Liver (tissue), 9 donors: Measurements from ENCODE around the gene ADGRL2. TPM values are rescaled to one million over a fixed set of nuclear protein-coding genes. Genes with fewer than 3 reads are reported as not detected.

Experiments used
- DNase-seq: peaks from one replicate; pipeline ENCODE4 v3.0.0-alpha.2; 2017; ENCODE audit warnings: low spot score
- H3K27ac ChIP-seq, 2 donors: one replicate each; pipeline ENCODE4 v1.7.0; 2013; ENCODE audit warnings: inconsistent platforms in 2 of 2, low read length in 2 of 2, control low read depth in 1 of 2, low read depth in 1 of 2, mild to moderate bottlenecking in 1 of 2
- H3K27me3 ChIP-seq, 4 donors: one replicate each; pipeline versions ENCODE4 v1.6.1 to v1.7.0; 2013; ENCODE audit warnings: low read length in 3 of 4, inconsistent platforms in 1 of 4, mild to moderate bottlenecking in 1 of 4, moderate library complexity in 1 of 4; ENCODE audit not compliant: control insufficient read depth in 4 of 4, insufficient read depth in 4 of 4
- H3K36me3 ChIP-seq, 4 donors: one replicate each; pipeline versions ENCODE4 v1.6.1 to v1.7.0; 2013; ENCODE audit warnings: low read length in 3 of 4, mild to moderate bottlenecking in 3 of 4, low read depth in 1 of 4, moderate library complexity in 1 of 4; ENCODE audit not compliant: control insufficient read depth in 4 of 4, insufficient read depth in 3 of 4
- H3K4me1 ChIP-seq, 4 donors: one replicate each; pipeline versions ENCODE4 v1.6.1 to v1.7.0; 2013; ENCODE audit warnings: low read length in 3 of 4, mild to moderate bottlenecking in 3 of 4, moderate library complexity in 1 of 4; ENCODE audit not compliant: control insufficient read depth in 4 of 4, insufficient read depth in 4 of 4
- H3K4me3 ChIP-seq, 3 donors: one replicate each; pipeline versions ENCODE4 v1.6.1 to v1.7.0; 2013; ENCODE audit warnings: low read length in 3 of 3, control low read depth in 1 of 3, low read depth in 1 of 3, mild to moderate bottlenecking in 1 of 3
- H3K9ac ChIP-seq, 2 donors: one replicate each; pipeline ENCODE4 v1.7.0; 2013; ENCODE audit warnings: low read length in 2 of 2, mild to moderate bottlenecking in 2 of 2, moderate library complexity in 2 of 2, control low read depth in 1 of 2, low read depth in 1 of 2
- H3K9me3 ChIP-seq, 4 donors: one replicate each; pipeline versions ENCODE4 v1.6.1 to v1.7.0; 2013; ENCODE audit warnings: low read length in 3 of 4; ENCODE audit not compliant: control insufficient read depth in 4 of 4
- ATF3 ChIP-seq: IDR thresholded peaks from 2 replicates; pipeline ENCODE4 v1.6.1; 2016; ENCODE audit warnings: antibody characterized with exemption
- CTCF ChIP-seq: fragments of 150-350 bp; IDR thresholded peaks from 2 replicates; pipeline ENCODE4 v1.5.1; 2017; ENCODE audit warnings: improper control_type of control experiment, low read depth, low read length; ENCODE audit not compliant: missing input control
- EGR1 ChIP-seq, 2 donors: IDR thresholded peaks; 2 replicates each; pipeline ENCODE4 v1.6.1; 2016 to 2018; ENCODE audit warnings: antibody characterized with exemption in 2 of 2, low read depth in 2 of 2
- FOXA1 ChIP-seq: IDR thresholded peaks from 2 replicates; pipeline ENCODE4 v1.6.1; 2016; ENCODE audit warnings: antibody characterized with exemption
- FOXA2 ChIP-seq: IDR thresholded peaks from 2 replicates; pipeline ENCODE4 v1.6.1; 2016; ENCODE audit warnings: antibody characterized with exemption
- GABPA ChIP-seq, 2 donors: IDR thresholded peaks in 1 of 2; conservative IDR thresholded peaks in 1 of 2; 2 replicates each; pipeline ENCODE4 v1.6.1; 2016; ENCODE audit warnings: antibody characterized with exemption in 2 of 2, mild to moderate bottlenecking in 1 of 2, moderate library complexity in 1 of 2
- HNF4A ChIP-seq, 2 donors: conservative IDR thresholded peaks; 2 replicates each; pipeline ENCODE4 v1.6.1; 2016; ENCODE audit warnings: antibody characterized with exemption in 2 of 2, mild to moderate bottlenecking in 2 of 2
- HNF4G ChIP-seq: IDR thresholded peaks from 2 replicates; pipeline ENCODE4 v1.6.1; 2016; ENCODE audit warnings: antibody characterized with exemption
- JUND ChIP-seq, 2 donors: IDR thresholded peaks; 2 replicates each; pipeline ENCODE4 v1.6.1; 2016; ENCODE audit warnings: antibody characterized with exemption in 2 of 2
- MAX ChIP-seq: IDR thresholded peaks from 2 replicates; pipeline ENCODE4 v1.6.1; 2016; ENCODE audit warnings: antibody characterized with exemption
- NR2F2 ChIP-seq: IDR thresholded peaks from 2 replicates; pipeline ENCODE4 v1.6.1; 2016; ENCODE audit warnings: antibody characterized with exemption
- RAD21 ChIP-seq, 2 donors: IDR thresholded peaks; 2 replicates each; pipeline ENCODE4 v1.6.1; 2016; ENCODE audit warnings: antibody characterized with exemption in 2 of 2, mild to moderate bottlenecking in 2 of 2
- REST ChIP-seq: IDR thresholded peaks from 2 replicates; pipeline ENCODE4 v1.6.1; 2016; ENCODE audit warnings: antibody characterized with exemption, mild to moderate bottlenecking
- RXRA ChIP-seq, 2 donors: IDR thresholded peaks; 2 replicates each; pipeline ENCODE4 v1.6.1; 2017 to 2018; ENCODE audit warnings: antibody characterized with exemption in 2 of 2, mild to moderate bottlenecking in 1 of 2
- SP1 ChIP-seq: IDR thresholded peaks from 2 replicates; pipeline ENCODE4 v1.6.1; 2018; ENCODE audit warnings: antibody characterized with exemption, mild to moderate bottlenecking
- TAF1 ChIP-seq: conservative IDR thresholded peaks from 2 replicates; pipeline ENCODE4 v1.6.1; 2016; ENCODE audit warnings: antibody characterized with exemption, mild to moderate bottlenecking
- YY1 ChIP-seq: IDR thresholded peaks from 2 replicates; pipeline ENCODE4 v1.6.1; 2016; ENCODE audit warnings: antibody characterized with exemption, mild to moderate bottlenecking
- ZBTB33 ChIP-seq: IDR thresholded peaks from 2 replicates; pipeline ENCODE4 v1.6.1; 2016; ENCODE audit warnings: antibody characterized with exemption
- WGBS: extraction: QIAGEN DNeasy Blood & Tissue Kit; methylation state at CpG from one replicate; pipeline ENCODE4 v1.1.7; 2013; 5-methylcytosine and 5-hydroxymethylcytosine counted together
- polyA plus RNA-seq, 2 donors: library from polyadenylated mRNA; stranded (reverse) in 1 of 2; unstranded in 1 of 2; fragments of 200-250 nt in 1 of 2; fragments of >200 nt in 1 of 2; fragmentation: Nextera tagmentation in 1 of 2; extraction: Ambion mirVana in 1 of 2; gene quantifications; one replicate each; pipeline versions ENCODE4 v1.2.1 to v1.2.3, GENCODE V29; 2013 to 2015
- total RNA-seq, 2 donors: library from RNA; depleted of rRNA; stranded (reverse); fragments of >200 nt; gene quantifications; one replicate each; pipeline ENCODE4 v1.2.3, GENCODE V29; 2014
- donor health status: healthy.
- donor health status: healthy.
- donor health status: healthy.
- donor health status: healthy.
- donor health status: healthy.

ADGRL2 gene
- total and polyA plus RNA-seq, 4 donors = 21.1 to 82.0 (median 31.7) TPM

- 10% methylated on average over 7 of the region's 7 CpGs for WGBS
- no peaks in the 10 kb centered on the region for H3K9me3 ChIP-seq
- peak overlapping the region; percentile 47 to 72 for H3K27ac ChIP-seq
- H3K9ac ChIP-seq = peak overlapping the region; percentile 21 to 53
- peaks cover 0 to 44% (median 38%) of the 10 kb centered on the region in 4 donors for H3K4me1 ChIP-seq
- TF ChIP-seq EGR1 (IDR thresholded peaks at IDR 0.05; ENCODE audit: low read depth in 2 of 2) = no peak
- TF ChIP-seq RXRA (IDR thresholded peaks at IDR 0.05) = peak; percentile 9 to 20
- peak; percentile 6 for TF ChIP-seq HNF4G
- peak; percentile 19 for TF ChIP-seq YY1
- TF ChIP-seq NR2F2 = no peak
- TF ChIP-seq RAD21 (IDR thresholded peaks at IDR 0.05) = peak; percentile 46 to 65
- peak in 1 of 2 donors; percentile 27 for TF ChIP-seq JUND (IDR thresholded peaks at IDR 0.05)
- no peak for TF ChIP-seq ATF3
- no peak for TF ChIP-seq CTCF
- TF ChIP-seq FOXA1 = no peak
- no peak for TF ChIP-seq ZBTB33
- TF ChIP-seq TAF1 = no peak
- no peak for TF ChIP-seq MAX
- no peak for TF ChIP-seq REST
- no peak for TF ChIP-seq GABPA (IDR thresholded peaks at IDR 0.05 in 1 of 2, conservative IDR thresholded peaks at IDR 0.05 in 1 of 2)
- TF ChIP-seq HNF4A (conservative IDR thresholded peaks at IDR 0.05) = peak in 1 of 2 donors; percentile 55
- no peak for TF ChIP-seq FOXA2
- peak; percentile 9 for TF ChIP-seq SP1
- no peaks in the 10 kb centered on the region for H3K27me3 ChIP-seq
- H3K36me3 ChIP-seq = no peaks in the 10 kb centered on the region
- peak overlapping the region in 2 of 3 donors; percentile 24 to 41 for H3K4me3 ChIP-seq
- no peak for DNase-seq
These were observed 8.0 kb downstream of the ADGRL2 start for GRCh38 chr1:81808760-81809159.
